Measurements from ENCODE around the gene CBX8.

The CBX8 gene

DNA sequence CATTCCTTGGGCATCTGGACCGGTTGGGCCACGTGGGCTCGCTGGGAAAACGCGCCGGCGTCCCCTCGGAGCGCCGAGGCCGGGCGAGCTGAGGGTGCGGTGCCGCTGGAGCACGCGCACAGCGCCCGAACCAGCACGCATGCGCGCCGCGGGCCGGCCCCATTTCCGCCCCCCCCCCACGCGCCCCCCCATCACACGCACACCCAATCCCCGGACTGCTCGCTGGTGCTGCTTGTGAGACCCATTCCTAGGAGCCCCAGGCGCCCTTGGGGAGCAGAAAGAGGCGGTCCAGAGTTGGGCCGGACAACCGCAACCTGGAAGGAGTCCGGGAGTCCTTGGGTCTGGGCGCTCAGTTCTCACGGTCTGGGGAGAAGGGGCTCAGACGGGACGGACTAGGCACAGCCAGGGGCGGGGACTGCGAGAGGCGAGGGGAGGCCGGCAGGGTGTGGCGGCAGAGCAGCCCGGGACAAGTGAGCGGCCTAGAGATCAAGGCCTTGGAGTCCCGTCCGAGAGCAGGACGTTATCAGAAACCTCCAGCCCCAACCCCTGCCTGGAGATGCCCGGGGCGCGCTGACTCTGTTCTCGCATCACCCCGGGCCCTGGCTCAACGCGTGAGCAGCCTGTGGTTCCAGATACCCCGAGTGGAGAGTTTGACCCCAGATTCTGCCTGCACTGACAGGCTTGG lies 6.0 kb upstream of the CBX8 start:
- no peak overlapping the region for H3K4me3 ChIP-seq (ENCODE audit: extremely low read depth, insufficient read depth, low read length, poor library complexity, severe bottlenecking)
- H3K9me3 ChIP-seq (ENCODE audit: control insufficient read depth, low read length), result no peaks in the 10 kb centered on the region
- 3% methylated on average over 34 to 40 of the region's 57 CpGs for WGBS, 2 experiments (ENCODE audit: insufficient coverage in 2 of 2)
- H3K27ac ChIP-seq (ENCODE audit: low read depth, low read length, severe bottlenecking), result no peak overlapping the region
- H3K4me1 ChIP-seq (ENCODE audit: control insufficient read depth, insufficient read depth, low read length, poor library complexity, severe bottlenecking), result peaks cover 7% of the 10 kb centered on the region
- H3K36me3 ChIP-seq (ENCODE audit: control insufficient read depth, insufficient read depth, low read length), result no peaks in the 10 kb centered on the region

GRCh38 chr17:79802039-79802735 lies 5.3 kb upstream of the CBX8 start:
- H3K36me3 ChIP-seq (ENCODE audit: control insufficient read depth, insufficient read depth, low read length), result no peaks in the 10 kb centered on the region
- H3K4me3 ChIP-seq (ENCODE audit: extremely low read depth, insufficient read depth, low read length, poor library complexity, severe bottlenecking), result no peak overlapping the region
- WGBS, 2 experiments (ENCODE audit: insufficient coverage in 2 of 2), result 11 to 16% methylated on average over 9 to 10 of the region's 11 CpGs
- no peak overlapping the region for H3K27ac ChIP-seq (ENCODE audit: low read depth, low read length, severe bottlenecking)
- H3K4me1 ChIP-seq (ENCODE audit: control insufficient read depth, insufficient read depth, low read length, poor library complexity, severe bottlenecking), result peaks cover 7% of the 10 kb centered on the region
- no peaks in the 10 kb centered on the region for H3K9me3 ChIP-seq (ENCODE audit: control insufficient read depth, low read length)

DNA sequence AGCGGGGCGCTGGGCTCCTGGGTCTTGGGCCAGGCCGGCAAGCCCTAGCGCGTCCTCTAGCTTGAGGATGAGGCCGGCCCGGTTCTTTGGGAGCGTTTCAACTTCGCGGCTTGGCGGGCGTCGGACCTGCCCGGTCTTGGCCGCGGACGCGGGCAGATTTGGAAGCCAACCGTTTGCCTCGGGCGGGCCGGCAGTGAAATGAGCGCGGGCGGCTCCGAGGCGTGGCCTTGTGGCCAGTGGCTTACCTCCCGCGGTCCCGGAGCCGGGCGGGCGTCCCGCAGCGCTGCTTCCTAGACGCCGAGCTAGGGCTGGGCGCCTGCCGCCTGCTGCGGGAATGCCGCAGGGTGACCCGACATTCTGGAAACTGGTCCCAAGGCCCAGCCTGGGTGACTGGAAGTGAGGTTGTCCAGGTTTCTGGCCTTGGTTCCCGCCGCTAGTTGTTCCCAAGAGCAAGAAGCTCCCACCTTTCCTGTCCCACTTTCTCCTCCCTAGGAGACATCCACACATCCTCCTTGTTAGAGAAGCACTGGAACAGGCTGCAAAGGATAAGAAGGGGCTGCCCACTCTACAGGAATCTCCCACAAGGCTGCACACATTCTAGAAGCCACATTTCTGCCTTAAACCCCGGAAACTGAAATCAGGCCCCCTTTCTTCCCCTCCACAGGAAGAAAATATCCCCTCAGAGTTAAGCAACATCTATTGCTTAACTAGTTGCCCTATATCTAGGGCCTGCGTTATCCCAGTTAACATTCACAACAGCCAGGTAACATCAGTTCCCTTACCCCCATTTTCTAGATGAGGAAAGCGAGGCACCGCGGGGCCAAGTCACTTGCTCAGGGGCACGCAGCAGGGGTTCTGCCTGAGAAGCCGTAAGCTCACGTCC lies 4.5 kb upstream of the CBX8 start:
- H3K36me3 ChIP-seq (ENCODE audit: control insufficient read depth, insufficient read depth, low read length), result no peaks in the 10 kb centered on the region
- 2 to 3% methylated on average over 43 to 50 of the region's 52 CpGs for WGBS, 2 experiments (ENCODE audit: insufficient coverage in 2 of 2)
- H3K4me3 ChIP-seq (ENCODE audit: extremely low read depth, insufficient read depth, low read length, poor library complexity, severe bottlenecking), result no peak overlapping the region
- no peak overlapping the region for H3K27ac ChIP-seq (ENCODE audit: low read depth, low read length, severe bottlenecking)
- H3K4me1 ChIP-seq (ENCODE audit: control insufficient read depth, insufficient read depth, low read length, poor library complexity, severe bottlenecking), result peaks cover 9% of the 10 kb centered on the region
- H3K9me3 ChIP-seq (ENCODE audit: control insufficient read depth, low read length), result no peaks in the 10 kb centered on the region

- 0 to 2% methylated on average over 28 to 31 of the region's 44 CpGs for WGBS, 2 experiments (ENCODE audit: insufficient coverage in 2 of 2)
- H3K4me3 ChIP-seq (ENCODE audit: extremely low read depth, insufficient read depth, low read length, poor library complexity, severe bottlenecking), result no peak overlapping the region
Measured at GRCh38 chr17:79800325-79801155, 3.7 kb upstream of the CBX8 start.

GRCh38 chr17:79799538-79800324 lies 2.9 kb upstream of the CBX8 start:
- WGBS, 2 experiments (ENCODE audit: insufficient coverage in 2 of 2), result 2 to 3% methylated on average over 24 to 27 of the region's 31 CpGs

More at GRCh38 chr17:79800325-79801155, 3.7 kb upstream of the CBX8 start:
- Histone ChIP-seq H3K36me3 (ENCODE audit: control insufficient read depth, insufficient read depth, low read length) (peaks cover 3% of the 10 kb centered on the region), H3K4me1 (ENCODE audit: control insufficient read depth, insufficient read depth, low read length, poor library complexity, severe bottlenecking) (peaks cover 17% of the 10 kb centered on the region), H3K9me3 (ENCODE audit: control insufficient read depth, low read length) (no peaks in the 10 kb centered on the region), H3K27ac (ENCODE audit: low read depth, low read length, severe bottlenecking) (no peak overlapping the region)

GRCh38 chr17:79799174-79799537 lies 2.3 kb upstream of the CBX8 start:
- Histone ChIP-seq H3K36me3 (ENCODE audit: control insufficient read depth, insufficient read depth, low read length) (peaks cover 13% of the 10 kb centered on the region), H3K4me3 (ENCODE audit: extremely low read depth, insufficient read depth, low read length, poor library complexity, severe bottlenecking) (no peak overlapping the region), H3K27ac (ENCODE audit: low read depth, low read length, severe bottlenecking) (no peak overlapping the region)

More at GRCh38 chr17:79799538-79800324, 2.9 kb upstream of the CBX8 start:
- Histone ChIP-seq H3K36me3 (ENCODE audit: control insufficient read depth, insufficient read depth, low read length) (peaks cover 10% of the 10 kb centered on the region), H3K4me1 (ENCODE audit: control insufficient read depth, insufficient read depth, low read length, poor library complexity, severe bottlenecking) (peaks cover 24% of the 10 kb centered on the region), H3K27ac (ENCODE audit: low read depth, low read length, severe bottlenecking) (no peak overlapping the region), H3K4me3 (ENCODE audit: extremely low read depth, insufficient read depth, low read length, poor library complexity, severe bottlenecking) (no peak overlapping the region), H3K9me3 (ENCODE audit: control insufficient read depth, low read length) (no peaks in the 10 kb centered on the region)

GRCh38 chr17:79798299-79799173 lies 1.7 kb upstream of the CBX8 start:
- Histone ChIP-seq H3K4me1 (ENCODE audit: control insufficient read depth, insufficient read depth, low read length, poor library complexity, severe bottlenecking) (peaks cover 31% of the 10 kb centered on the region), H3K36me3 (ENCODE audit: control insufficient read depth, insufficient read depth, low read length) (peaks cover 13% of the 10 kb centered on the region), H3K27ac (ENCODE audit: low read depth, low read length, severe bottlenecking) (no peak overlapping the region), H3K4me3 (ENCODE audit: extremely low read depth, insufficient read depth, low read length, poor library complexity, severe bottlenecking) (peak overlapping the region; percentile 67), H3K9me3 (ENCODE audit: control insufficient read depth, low read length) (no peaks in the 10 kb centered on the region)
- WGBS, 2 experiments (ENCODE audit: insufficient coverage in 2 of 2), result 1 to 3% methylated on average over 43 to 64 of the region's 70 CpGs

More at GRCh38 chr17:79799174-79799537, 2.3 kb upstream of the CBX8 start:
- Histone ChIP-seq H3K9me3 (ENCODE audit: control insufficient read depth, low read length) (no peaks in the 10 kb centered on the region), H3K4me1 (ENCODE audit: control insufficient read depth, insufficient read depth, low read length, poor library complexity, severe bottlenecking) (peaks cover 29% of the 10 kb centered on the region)
- WGBS, 2 experiments (ENCODE audit: insufficient coverage in 2 of 2), result 5 to 8% methylated on average over 14 of the region's 23 CpGs

DNA sequence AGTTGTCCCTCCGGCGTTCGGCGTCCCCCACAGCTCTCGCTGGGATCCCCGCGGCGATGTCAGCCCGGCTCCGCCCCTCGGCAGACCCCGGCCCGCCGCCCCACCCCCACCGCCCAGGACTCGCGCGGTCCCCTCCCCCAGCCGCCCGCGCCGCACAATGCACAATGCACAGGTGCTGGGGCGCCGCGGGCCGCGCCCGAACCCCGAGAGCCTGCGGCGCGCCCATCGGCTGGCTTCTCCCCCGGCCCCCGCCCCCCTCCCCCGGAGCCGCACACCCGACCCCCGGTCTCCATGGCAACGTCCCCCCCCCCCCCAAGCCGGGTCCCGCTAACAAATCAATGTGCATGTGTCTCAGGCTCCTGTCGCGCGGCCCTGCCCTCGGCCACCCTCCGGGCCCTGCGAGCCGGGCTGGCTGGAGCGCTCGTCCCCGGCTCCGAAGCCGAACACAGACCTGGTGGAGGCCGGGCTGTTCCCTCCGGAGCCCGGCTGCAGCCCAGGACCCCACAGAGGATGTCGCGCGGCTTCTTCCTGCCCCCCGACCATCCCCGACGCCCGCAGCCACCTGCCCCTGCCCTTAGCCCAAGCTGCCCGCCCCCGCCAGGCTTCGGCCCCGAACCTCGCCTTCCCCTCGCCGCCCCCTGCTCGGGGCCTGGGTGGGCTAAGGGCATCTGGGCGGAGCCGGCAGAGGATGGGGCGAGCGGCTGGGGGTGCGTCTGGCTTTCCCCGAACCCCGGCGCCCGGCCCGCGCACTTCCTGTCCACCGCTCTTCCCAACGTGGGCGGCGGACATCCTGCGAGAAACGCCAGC lies 818 bp upstream of the CBX8 start:
- no peak overlapping the region for H3K27ac ChIP-seq (ENCODE audit: low read depth, low read length, severe bottlenecking)
- peaks cover 31% of the 10 kb centered on the region for H3K4me1 ChIP-seq (ENCODE audit: control insufficient read depth, insufficient read depth, low read length, poor library complexity, severe bottlenecking)
- 0 to 1% methylated on average over 31 to 34 of the region's 89 CpGs for WGBS, 2 experiments (ENCODE audit: insufficient coverage in 2 of 2)
- peaks cover 13% of the 10 kb centered on the region for H3K36me3 ChIP-seq (ENCODE audit: control insufficient read depth, insufficient read depth, low read length)
- peak overlapping the region; percentile 67 for H3K4me3 ChIP-seq (ENCODE audit: extremely low read depth, insufficient read depth, low read length, poor library complexity, severe bottlenecking)
- H3K9me3 ChIP-seq (ENCODE audit: control insufficient read depth, low read length), result no peaks in the 10 kb centered on the region
